MM.1S (cell line): Measurements from ENCODE around the gene CSNK1G3.

Experiments used
- DNase-seq: peaks from one replicate; pipeline ENCODE4 v3.0.0-alpha.2; 2015
- H2AFZ ChIP-seq: fragments of 300-600 bp; sonication (generic); 2 replicates; pipeline ENCODE4 v1.6.0; 2016; ENCODE audit warnings: antibody characterized with exemption, low read length
- H3F3A ChIP-seq: fragments of 300-600 bp; sonication (generic); 2 replicates; pipeline ENCODE4 v1.6.1; 2016; ENCODE audit warnings: mild to moderate bottlenecking, antibody characterized with exemption, low read length, moderate library complexity, mixed read lengths; ENCODE audit not compliant: insufficient read depth
- H3K27ac ChIP-seq: fragments of 300-600 bp; sonication (generic); 2 replicates; pipeline ENCODE4 v1.5.1; 2016; ENCODE audit warnings: mild to moderate bottlenecking, low read length
- H3K27me3 ChIP-seq: fragments of 300-600 bp; sonication (generic); replicated peaks from 2 replicates; pipeline ENCODE4 v1.6.0; 2016; ENCODE audit warnings: low read length; ENCODE audit not compliant: insufficient read depth
- H3K36me3 ChIP-seq: fragments of 300-600 bp; sonication (generic); replicated peaks from 2 replicates; pipeline ENCODE4 v1.6.1; 2016; ENCODE audit warnings: mild to moderate bottlenecking, low read length, mixed read lengths; ENCODE audit not compliant: insufficient read depth
- H3K4me1 ChIP-seq: fragments of 300-600 bp; sonication (generic); 2 replicates; pipeline ENCODE4 v1.6.1; 2016; ENCODE audit warnings: low read length, mixed read lengths
- H3K4me2 ChIP-seq: fragments of 300-600 bp; sonication (generic); 2 replicates; pipeline ENCODE4 v1.6.0; 2016; ENCODE audit warnings: low read depth, low read length
- H3K4me3 ChIP-seq: fragments of 300-600 bp; sonication (generic); 2 replicates; pipeline ENCODE4 v1.5.1; 2016; ENCODE audit warnings: low read length, mixed read lengths
- H3K79me2 ChIP-seq: fragments of 300-600 bp; sonication (generic); 2 replicates; pipeline ENCODE4 v1.6.1; 2016; ENCODE audit warnings: mixed run types, low read length, mixed read lengths
- H3K9ac ChIP-seq: fragments of 300-600 bp; sonication (generic); 2 replicates; pipeline ENCODE4 v1.6.1; 2016; ENCODE audit warnings: low read length, mixed read lengths
- H3K9me2 ChIP-seq: fragments of 300-600 bp; sonication (generic); replicated peaks from 2 replicates; pipeline ENCODE4 v1.6.1; 2016; ENCODE audit warnings: mild to moderate bottlenecking, low read length, mixed read lengths; ENCODE audit not compliant: insufficient read depth
- H3K9me3 ChIP-seq: fragments of 300-600 bp; sonication (generic); replicated peaks from 2 replicates; pipeline ENCODE4 v1.6.1; 2016; ENCODE audit warnings: mild to moderate bottlenecking, low read length, mixed read lengths; ENCODE audit not compliant: insufficient read depth
- H4K20me1 ChIP-seq: fragments of 300-600 bp; sonication (generic); 2 replicates; pipeline ENCODE4 v1.6.1; 2016; ENCODE audit warnings: mild to moderate bottlenecking, low read length, moderate library complexity, mixed read lengths; ENCODE audit not compliant: insufficient read depth
- CTCF ChIP-seq: fragments of 300-600 bp; sonication (generic); IDR thresholded peaks from 2 replicates; pipeline ENCODE4 v1.5.1; 2016; ENCODE audit warnings: antibody characterized with exemption, low read length, mixed read lengths
- EZH2 ChIP-seq: fragments of 300-600 bp; sonication (generic); optimal IDR thresholded peaks from 2 replicates; pipeline ENCODE3; 2017; ENCODE audit warnings: low read depth, mild to moderate bottlenecking, antibody characterized with exemption, low read length, mixed read lengths
- EZH2phosphoT487 ChIP-seq: fragments of 300-600 bp; sonication (generic); IDR thresholded peaks from 2 replicates; pipeline ENCODE4 v1.6.1; 2018; ENCODE audit warnings: antibody characterized with exemption, low read length

Gene CSNK1G3

GRCh38 chr5:123665822-123666371 is 153.9 kb downstream of the CSNK1G3 start:
- no peaks in the 10 kb centered on the region for H3K4me1 ChIP-seq
- H3K9me3 ChIP-seq: no peaks in the 10 kb centered on the region
- no peak overlapping the region for H3K4me2 ChIP-seq
- no peaks in the 10 kb centered on the region for H3K79me2 ChIP-seq
- H3K9ac ChIP-seq: no peak overlapping the region
- DNase-seq: no peak
- H3K27me3 ChIP-seq: no peaks in the 10 kb centered on the region
- no peak for TF ChIP-seq CTCF
- TF ChIP-seq EZH2: no peak
- no peak for TF ChIP-seq EZH2phosphoT487
- no peak overlapping the region for H3K27ac ChIP-seq
- H3F3A ChIP-seq: no peaks in the 10 kb centered on the region
- H3K9me2 ChIP-seq: no peaks in the 10 kb centered on the region
- no peak overlapping the region for H3K4me3 ChIP-seq
- H3K36me3 ChIP-seq: no peaks in the 10 kb centered on the region
- no peak overlapping the region for H2AFZ ChIP-seq
- no peaks in the 10 kb centered on the region for H4K20me1 ChIP-seq
